ENCODE results near the gene ZNF641.

The ZNF641 gene

GRCh38 chr12:48305190-48305589 is 45.5 kb downstream of the ZNF641 start:
- no peak for TF ChIP-seq CTCF (IDR thresholded peaks at IDR 0.05)
- no peak overlapping the region for H3K9ac ChIP-seq
- no peak overlapping the region for H3K4me2 ChIP-seq (ENCODE audit: low read length)
- H3K36me3 ChIP-seq (ENCODE audit: control insufficient read depth, insufficient read depth, low read length) = no peaks in the 10 kb centered on the region
- H3K79me2 ChIP-seq = no peaks in the 10 kb centered on the region
- H3K27ac ChIP-seq = no peak overlapping the region
- H3K4me3 ChIP-seq (ENCODE audit: low read depth, low read length) = no peak overlapping the region
- H2AFZ ChIP-seq = no peak overlapping the region
- H3K4me1 ChIP-seq = no peaks in the 10 kb centered on the region
- H3K27me3 ChIP-seq (ENCODE audit: control insufficient read depth, insufficient read depth, low read length) = no peaks in the 10 kb centered on the region
- H3K9me3 ChIP-seq (ENCODE audit: control insufficient read depth, low read length) = no peaks in the 10 kb centered on the region

GRCh38 chr12:48302161-48302911 is 48.4 kb downstream of the ZNF641 start:
- H3K79me2 ChIP-seq = no peaks in the 10 kb centered on the region
- H3K27me3 ChIP-seq (ENCODE audit: control insufficient read depth, insufficient read depth, low read length) = no peaks in the 10 kb centered on the region
- no peaks in the 10 kb centered on the region for H3K36me3 ChIP-seq (ENCODE audit: control insufficient read depth, insufficient read depth, low read length)
- H3K4me3 ChIP-seq (ENCODE audit: low read depth, low read length) = no peak overlapping the region
- H3K27ac ChIP-seq = no peak overlapping the region
- no peak overlapping the region for H3K9ac ChIP-seq
- no peaks in the 10 kb centered on the region for H3K9me3 ChIP-seq (ENCODE audit: control insufficient read depth, low read length)
- no peak for TF ChIP-seq CTCF (IDR thresholded peaks at IDR 0.05)
- no peak overlapping the region for H3K4me2 ChIP-seq (ENCODE audit: low read length)
- no peak overlapping the region for H2AFZ ChIP-seq
- no peaks in the 10 kb centered on the region for H3K4me1 ChIP-seq

- Histone ChIP-seq H3K4me2 (ENCODE audit: low read length) (no peak overlapping the region), H3K4me3 (ENCODE audit: low read depth, low read length) (no peak overlapping the region), H3K27me3 (ENCODE audit: control insufficient read depth, insufficient read depth, low read length) (no peaks in the 10 kb centered on the region), H3K9ac (no peak overlapping the region), H3K36me3 (ENCODE audit: control insufficient read depth, insufficient read depth, low read length) (no peaks in the 10 kb centered on the region), H3K79me2 (no peaks in the 10 kb centered on the region), H3K27ac (no peak overlapping the region), H2AFZ (no peak overlapping the region), H3K4me1 (peaks cover 4% of the 10 kb centered on the region), H3K9me3 (ENCODE audit: control insufficient read depth, low read length) (no peaks in the 10 kb centered on the region)
- no peak for TF ChIP-seq CTCF (IDR thresholded peaks at IDR 0.05)
These were observed 49.9 kb downstream of the ZNF641 start for GRCh38 chr12:48300774-48301173.

GRCh38 chr12:48296586-48297282 is 54.0 kb downstream of the ZNF641 start:
- Histone ChIP-seq H3K4me2 (ENCODE audit: low read length) (peak overlapping the region; percentile 92), H3K36me3 (ENCODE audit: control insufficient read depth, insufficient read depth, low read length) (no peaks in the 10 kb centered on the region), H3K4me1 (peaks cover 4% of the 10 kb centered on the region), H3K79me2 (no peaks in the 10 kb centered on the region), H3K27ac (peak overlapping the region; percentile 26), H3K9ac (no peak overlapping the region), H2AFZ (peak overlapping the region; percentile 93), H3K4me3 (ENCODE audit: low read depth, low read length) (peak overlapping the region; percentile 60), H3K27me3 (ENCODE audit: control insufficient read depth, insufficient read depth, low read length) (no peaks in the 10 kb centered on the region), H3K9me3 (ENCODE audit: control insufficient read depth, low read length) (no peaks in the 10 kb centered on the region)
- TF ChIP-seq CTCF (IDR thresholded peaks at IDR 0.05) = no peak
